NT2/D1 (cell line): ENCODE measurements around the gene ABI3BP.

Experiments used
- DNase-seq: peaks from one replicate; pipeline ENCODE4 v3.0.0-alpha.2; 2011; ENCODE audit warnings: low read depth, low spot score
- H3K27me3 ChIP-seq: 2 replicates; pipeline ENCODE4 v1.6.0; 2011; ENCODE audit warnings: mild to moderate bottlenecking; ENCODE audit not compliant: insufficient read length, insufficient read depth
- H3K36me3 ChIP-seq: 2 replicates; pipeline ENCODE4 v1.6.1; 2011; ENCODE audit warnings: mild to moderate bottlenecking, low read length, mixed read lengths; ENCODE audit not compliant: insufficient read depth, insufficient read length
- H3K4me1 ChIP-seq: 2 replicates; pipeline ENCODE4 v1.5.1; 2011; ENCODE audit not compliant: insufficient read depth, insufficient read length
- H3K4me3 ChIP-seq: 2 replicates; pipeline ENCODE4 v1.5.1; 2011; ENCODE audit warnings: low read depth; ENCODE audit not compliant: insufficient read length
- H3K9ac ChIP-seq: 2 replicates; pipeline ENCODE4 v1.6.0; 2011; ENCODE audit warnings: low read depth; ENCODE audit not compliant: insufficient read length
- H3K9me3 ChIP-seq: 2 replicates; pipeline ENCODE4 v1.5.1; 2011; ENCODE audit warnings: mild to moderate bottlenecking, low read length; ENCODE audit not compliant: insufficient read depth
- SUZ12 ChIP-seq: IDR thresholded peaks from 2 replicates; pipeline ENCODE4 v1.6.1; 2011; ENCODE audit not compliant: insufficient read length, insufficient read depth; ENCODE audit errors: extremely low read depth
- YY1 ChIP-seq: IDR thresholded peaks from 2 replicates; pipeline ENCODE4 v1.6.1; 2011; ENCODE audit not compliant: insufficient read length, insufficient read depth
- ZNF274 ChIP-seq: IDR thresholded peaks from 2 replicates; pipeline ENCODE4 v1.6.1; 2011; ENCODE audit warnings: mild to moderate bottlenecking, low read depth, low read length

ABI3BP gene

GRCh38 chr3:100760377-100760776 is 232.8 kb downstream of the ABI3BP start:
- no peaks in the 10 kb centered on the region for H3K9me3 ChIP-seq
- DNase-seq: no peak
- H3K4me1 ChIP-seq: no peaks in the 10 kb centered on the region
- H3K36me3 ChIP-seq: no peaks in the 10 kb centered on the region
- H3K4me3 ChIP-seq: no peak overlapping the region
- no peaks in the 10 kb centered on the region for H3K27me3 ChIP-seq
- no peak overlapping the region for H3K9ac ChIP-seq
- TF ChIP-seq YY1: no peak
- no peak for TF ChIP-seq ZNF274
- TF ChIP-seq SUZ12: no peak

GRCh38 chr3:100759950-100760349 is 233.3 kb downstream of the ABI3BP start:
- Histone ChIP-seq H3K4me1 (no peaks in the 10 kb centered on the region), H3K4me3 (no peak overlapping the region), H3K36me3 (no peaks in the 10 kb centered on the region), H3K27me3 (no peaks in the 10 kb centered on the region), H3K9me3 (no peaks in the 10 kb centered on the region), H3K9ac (no peak overlapping the region)
- TF ChIP-seq YY1: no peak
- TF ChIP-seq SUZ12: no peak
- TF ChIP-seq ZNF274: no peak
- DNase-seq: no peak

- TF ChIP-seq SUZ12: no peak
- no peak for TF ChIP-seq ZNF274
- no peak for TF ChIP-seq YY1
These were observed 234.1 kb downstream of the ABI3BP start for GRCh38 chr3:100759159-100759558.

GRCh38 chr3:100756441-100756840 is 236.8 kb downstream of the ABI3BP start:
- TF ChIP-seq YY1 (no peak), SUZ12 (no peak), ZNF274 (no peak)
- Histone ChIP-seq H3K4me1 (no peaks in the 10 kb centered on the region), H3K9ac (no peak overlapping the region), H3K4me3 (no peak overlapping the region), H3K9me3 (no peaks in the 10 kb centered on the region), H3K27me3 (no peaks in the 10 kb centered on the region), H3K36me3 (peaks cover 9% of the 10 kb centered on the region)
- no peak for DNase-seq

More at GRCh38 chr3:100759159-100759558, 234.1 kb downstream of the ABI3BP start:
- Histone ChIP-seq H3K4me1 (no peaks in the 10 kb centered on the region), H3K36me3 (no peaks in the 10 kb centered on the region), H3K27me3 (no peaks in the 10 kb centered on the region), H3K9me3 (no peaks in the 10 kb centered on the region), H3K4me3 (no peak overlapping the region), H3K9ac (no peak overlapping the region)
- DNase-seq: no peak

- Histone ChIP-seq H3K4me1 (no peaks in the 10 kb centered on the region), H3K4me3 (no peak overlapping the region), H3K9ac (no peak overlapping the region), H3K36me3 (peaks cover 22% of the 10 kb centered on the region), H3K27me3 (no peaks in the 10 kb centered on the region), H3K9me3 (no peaks in the 10 kb centered on the region)
- DNase-seq: no peak
- no peak for TF ChIP-seq SUZ12
- TF ChIP-seq ZNF274: no peak
- no peak for TF ChIP-seq YY1
These were observed 238.5 kb downstream of the ABI3BP start for GRCh38 chr3:100754563-100755334.

- no peaks in the 10 kb centered on the region for H3K27me3 ChIP-seq
- no peaks in the 10 kb centered on the region for H3K9me3 ChIP-seq
- no peak overlapping the region for H3K4me3 ChIP-seq
- no peak for DNase-seq
- no peak overlapping the region for H3K9ac ChIP-seq
- peaks cover 30% of the 10 kb centered on the region for H3K36me3 ChIP-seq
- no peaks in the 10 kb centered on the region for H3K4me1 ChIP-seq
- TF ChIP-seq ZNF274 (no peak), SUZ12 (no peak), YY1 (no peak)
These were observed 239.4 kb downstream of the ABI3BP start for GRCh38 chr3:100753846-100754245.

- H3K4me1 ChIP-seq: no peaks in the 10 kb centered on the region
- TF ChIP-seq SUZ12: no peak
- no peak for TF ChIP-seq YY1
- TF ChIP-seq ZNF274: no peak
- DNase-seq: no peak
- H3K9me3 ChIP-seq: no peaks in the 10 kb centered on the region
- H3K4me3 ChIP-seq: no peak overlapping the region
- peaks cover 79% of the 10 kb centered on the region for H3K36me3 ChIP-seq
- no peaks in the 10 kb centered on the region for H3K27me3 ChIP-seq
- no peak overlapping the region for H3K9ac ChIP-seq
These were observed 244.3 kb downstream of the ABI3BP start for GRCh38 chr3:100748967-100749366.
